DOHH2 (cell line): ENCODE measurements around the gene PEX6.

Experiments used
- H3F3A ChIP-seq: fragments of 200-600 bp; sonication (generic), shearing (Covaris generic); 2 replicates; pipeline ENCODE4 v1.6.0; 2016; ENCODE audit warnings: antibody characterized with exemption, mild to moderate bottlenecking; ENCODE audit not compliant: control insufficient read depth, insufficient read depth
- H3K27ac ChIP-seq: fragments of 200-600 bp; sonication (generic); 2 replicates; pipeline ENCODE4 v1.5.1; 2014; ENCODE audit warnings: low read depth, mild to moderate bottlenecking, low read length, moderate library complexity
- H3K27me3 ChIP-seq: fragments of 200-600 bp; sonication (generic); 2 replicates; pipeline ENCODE4 v1.6.1; 2014; ENCODE audit warnings: mild to moderate bottlenecking, low read length, mixed read lengths; ENCODE audit not compliant: control insufficient read depth
- H3K36me3 ChIP-seq: fragments of 200-600 bp; sonication (generic); 2 replicates; pipeline ENCODE4 v1.6.1; 2014; ENCODE audit warnings: mild to moderate bottlenecking, low read length, moderate library complexity, mixed read lengths; ENCODE audit not compliant: control insufficient read depth
- H3K4me1 ChIP-seq: fragments of 200-600 bp; sonication (generic); 2 replicates; pipeline ENCODE4 v1.6.1; 2014; ENCODE audit warnings: mild to moderate bottlenecking, low read length, mixed read lengths; ENCODE audit not compliant: control insufficient read depth
- H3K4me2 ChIP-seq: fragments of 200-600 bp; sonication (generic); 2 replicates; pipeline ENCODE4 v1.6.0; 2014; ENCODE audit warnings: mild to moderate bottlenecking, low read length, moderate library complexity
- H3K4me3 ChIP-seq: fragments of 200-600 bp; sonication (generic); 2 replicates; pipeline ENCODE4 v1.5.1; 2014; ENCODE audit warnings: mild to moderate bottlenecking, low read length, mixed read lengths
- H3K79me2 ChIP-seq: fragments of 200-600 bp; sonication (generic); 2 replicates; pipeline ENCODE4 v1.6.1; 2014; ENCODE audit warnings: mild to moderate bottlenecking, low read length, mixed read lengths; ENCODE audit not compliant: control insufficient read depth
- H3K9me2 ChIP-seq: fragments of 200-600 bp; sonication (generic); replicated peaks from 2 replicates; pipeline ENCODE4 v1.6.1; 2014; ENCODE audit warnings: mild to moderate bottlenecking, low read length, mixed read lengths; ENCODE audit not compliant: control insufficient read depth
- H3K9me3 ChIP-seq: fragments of 200-600 bp; sonication (generic); 2 replicates; pipeline ENCODE4 v1.6.1; 2014; ENCODE audit warnings: antibody characterized with exemption, low read length, mixed read lengths; ENCODE audit not compliant: control insufficient read depth, insufficient read depth
- H4K20me1 ChIP-seq: fragments of 200-600 bp; sonication (generic); 2 replicates; pipeline ENCODE4 v1.6.0; 2014; ENCODE audit warnings: low read depth, mild to moderate bottlenecking, antibody characterized with exemption, low read length, moderate library complexity; ENCODE audit not compliant: control insufficient read depth, insufficient read depth
- CTCF ChIP-seq: fragments of 200-600 bp; sonication (generic); IDR thresholded peaks from one replicate; pipeline ENCODE4 v1.5.1; 2014; ENCODE audit warnings: antibody characterized with exemption, mild to moderate bottlenecking, low read depth, low read length; ENCODE audit not compliant: poor library complexity, severe bottlenecking
- EZH2phosphoT487 ChIP-seq: fragments of 200-600 bp; sonication (generic); IDR thresholded peaks from 2 replicates; pipeline ENCODE4 v1.6.1; 2017; ENCODE audit warnings: borderline replicate concordance, mild to moderate bottlenecking, antibody characterized with exemption, low read length, moderate library complexity, mixed read lengths

PEX6 gene

DNA sequence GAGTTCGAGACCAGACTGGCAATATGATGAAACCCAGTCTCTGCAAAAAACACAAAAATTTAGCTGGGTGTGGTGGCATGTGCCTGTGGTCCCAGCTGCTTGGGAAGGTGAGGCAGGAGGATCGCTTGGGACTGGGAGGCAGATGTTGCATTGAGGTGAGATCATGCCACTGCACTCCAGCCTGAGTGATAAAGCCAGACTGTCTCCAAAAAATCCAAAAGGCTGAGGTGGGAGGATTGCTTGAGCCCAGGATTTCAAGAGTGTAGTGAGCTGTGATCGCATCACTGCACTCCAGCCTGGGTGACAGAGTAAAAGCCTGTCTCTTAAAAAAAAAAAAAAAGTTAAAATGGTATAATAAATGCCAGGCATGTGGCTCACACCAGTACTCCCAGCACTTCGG lies 64.4 kb downstream of the PEX6 start:
- Histone ChIP-seq H3K4me1 (peaks cover 14% of the 10 kb centered on the region), H3K9me3 (no peaks in the 10 kb centered on the region), H3K4me3 (no peak overlapping the region), H4K20me1 (no peaks in the 10 kb centered on the region), H3K27me3 (no peaks in the 10 kb centered on the region), H3K27ac (no peak overlapping the region), H3K36me3 (no peaks in the 10 kb centered on the region), H3K4me2 (no peak overlapping the region), H3K79me2 (no peaks in the 10 kb centered on the region), H3F3A (peaks cover 5% of the 10 kb centered on the region; the same call in 1 of the 2 replicates), H3K9me2 (no peaks in the 10 kb centered on the region)
- TF ChIP-seq CTCF = no peak
- TF ChIP-seq EZH2phosphoT487 = no peak
